ENCODE results near the gene GOLIM4. TPM values are rescaled to one million over a fixed set of nuclear protein-coding genes. Genes with fewer than 3 reads are reported as not detected.
"Not testable (repeated sequence)": the region's sequence is repeated elsewhere in the genome, so short reads cannot be mapped to it uniquely, and the experiment has no call there.

Gene GOLIM4
- total RNA-seq, 1 donor from 2014 or later: 54.0 TPM

DNA sequence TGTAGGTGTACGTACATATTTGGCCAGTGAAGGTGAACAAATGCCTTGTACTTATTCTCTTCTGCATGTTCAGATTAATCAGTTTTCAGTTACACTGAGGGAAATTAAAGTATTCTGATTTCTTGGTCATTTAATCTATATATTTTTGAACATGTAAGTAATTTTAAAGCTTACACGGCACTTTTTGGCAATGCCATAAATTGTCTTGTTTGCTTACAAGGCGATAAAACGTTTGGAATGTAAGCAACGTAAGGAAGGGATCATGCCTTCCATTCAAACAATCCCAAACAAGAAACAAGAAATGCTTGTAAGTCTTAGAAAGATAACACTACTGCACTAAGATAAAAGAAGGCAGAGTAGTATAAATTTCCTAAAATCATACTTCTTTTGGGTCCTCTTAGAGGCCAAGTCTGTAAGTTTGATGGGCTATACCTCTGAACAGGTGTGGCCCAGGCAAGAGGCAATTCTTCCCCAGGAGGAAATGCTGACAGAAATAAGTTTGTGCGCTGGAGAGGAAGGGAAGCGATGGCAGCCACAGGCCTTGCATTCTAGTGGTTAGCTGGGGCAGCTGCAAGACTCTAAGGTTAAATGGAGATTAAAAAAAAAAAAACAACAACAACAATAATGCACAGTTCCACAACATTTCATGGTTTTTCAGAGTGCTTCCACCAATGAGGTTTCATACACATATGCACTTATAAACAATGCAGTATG is 73.8 kb downstream of the GOLIM4 start:
- no peaks in the 10 kb centered on the region for H3K4me1 ChIP-seq
- no peaks in the 10 kb centered on the region for H3K27me3 ChIP-seq (ENCODE audit: low read depth)
- intact Hi-C loops (cut with DNase I): no loop called here
- H3K4me3 ChIP-seq: no peak overlapping the region
- TF ChIP-seq, protein P1, sequence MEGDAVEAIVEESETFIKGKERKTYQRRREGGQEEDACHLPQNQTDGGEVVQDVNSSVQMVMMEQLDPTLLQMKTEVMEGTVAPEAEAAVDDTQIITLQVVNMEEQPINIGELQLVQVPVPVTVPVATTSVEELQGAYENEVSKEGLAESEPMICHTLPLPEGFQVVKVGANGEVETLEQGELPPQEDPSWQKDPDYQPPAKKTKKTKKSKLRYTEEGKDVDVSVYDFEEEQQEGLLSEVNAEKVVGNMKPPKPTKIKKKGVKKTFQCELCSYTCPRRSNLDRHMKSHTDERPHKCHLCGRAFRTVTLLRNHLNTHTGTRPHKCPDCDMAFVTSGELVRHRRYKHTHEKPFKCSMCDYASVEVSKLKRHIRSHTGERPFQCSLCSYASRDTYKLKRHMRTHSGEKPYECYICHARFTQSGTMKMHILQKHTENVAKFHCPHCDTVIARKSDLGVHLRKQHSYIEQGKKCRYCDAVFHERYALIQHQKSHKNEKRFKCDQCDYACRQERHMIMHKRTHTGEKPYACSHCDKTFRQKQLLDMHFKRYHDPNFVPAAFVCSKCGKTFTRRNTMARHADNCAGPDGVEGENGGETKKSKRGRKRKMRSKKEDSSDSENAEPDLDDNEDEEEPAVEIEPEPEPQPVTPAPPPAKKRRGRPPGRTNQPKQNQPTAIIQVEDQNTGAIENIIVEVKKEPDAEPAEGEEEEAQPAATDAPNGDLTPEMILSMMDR (IDR thresholded peaks at IDR 0.05): no peak
- no peak for DNase-seq
- no peak for ATAC-seq
- no peak overlapping the region for H3K27ac ChIP-seq
- no peaks in the 10 kb centered on the region for H3K9me3 ChIP-seq
- H3K36me3 ChIP-seq: peaks cover 89% of the 10 kb centered on the region

DNA sequence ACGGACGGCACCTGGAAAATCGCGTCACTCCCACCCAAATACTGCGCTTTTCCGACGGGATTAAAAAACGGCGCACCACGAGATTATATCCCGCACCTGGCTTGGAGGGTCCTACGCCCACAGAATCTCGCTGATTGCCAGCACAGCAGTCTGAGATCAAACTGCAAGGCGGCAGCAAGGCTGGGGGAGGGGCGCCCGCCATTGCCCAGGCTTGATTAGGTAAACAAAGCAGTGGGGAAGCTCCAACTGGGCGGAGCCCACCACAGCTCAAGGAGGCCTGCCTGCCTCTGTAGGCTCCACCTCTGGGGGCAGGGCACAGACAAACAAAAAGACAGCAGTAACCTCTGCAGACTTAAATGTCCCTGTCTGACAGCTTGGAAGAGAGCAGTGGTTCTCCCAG is 84.4 kb downstream of the GOLIM4 start:
- H3K9me3 ChIP-seq; H3K27ac ChIP-seq; ATAC-seq; H3K27me3 ChIP-seq (ENCODE audit: low read depth); DNase-seq; intact Hi-C loops (cut with DNase I); H3K4me1 ChIP-seq; H3K4me3 ChIP-seq: not testable (repeated sequence)
- H3K36me3 ChIP-seq: peaks cover 21% of the 10 kb centered on the region

DNA sequence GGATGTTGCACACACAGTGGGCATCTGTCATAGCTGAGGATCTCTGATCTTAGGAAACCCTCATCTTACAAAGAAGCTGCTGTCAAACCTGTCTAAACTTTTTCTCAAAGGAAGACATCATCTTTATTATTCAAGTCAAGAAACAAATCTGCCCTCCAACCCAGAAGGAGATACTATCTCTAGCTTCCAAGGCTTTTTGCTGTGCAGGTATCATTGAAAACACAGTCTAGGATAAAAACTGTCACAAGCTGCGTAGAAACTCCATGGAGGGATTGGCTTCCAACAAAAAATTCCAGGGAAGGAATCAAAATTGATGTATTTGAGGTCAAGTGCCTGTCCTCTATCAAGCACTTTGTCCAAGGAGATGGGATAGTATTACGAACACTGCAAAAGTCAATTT is 89.1 kb downstream of the GOLIM4 start:
- TF ChIP-seq, protein P1 (IDR thresholded peaks at IDR 0.05): no peak
- H3K36me3 ChIP-seq: peaks cover 21% of the 10 kb centered on the region
- H3K4me3 ChIP-seq: no peak overlapping the region
- DNase-seq: no peak
- ATAC-seq: no peak
- intact Hi-C loops (cut with DNase I): no loop called here
- H3K27ac ChIP-seq: no peak overlapping the region
- no peaks in the 10 kb centered on the region for H3K27me3 ChIP-seq (ENCODE audit: low read depth)
- H3K9me3 ChIP-seq: no peaks in the 10 kb centered on the region
- H3K4me1 ChIP-seq: no peaks in the 10 kb centered on the region

DNA sequence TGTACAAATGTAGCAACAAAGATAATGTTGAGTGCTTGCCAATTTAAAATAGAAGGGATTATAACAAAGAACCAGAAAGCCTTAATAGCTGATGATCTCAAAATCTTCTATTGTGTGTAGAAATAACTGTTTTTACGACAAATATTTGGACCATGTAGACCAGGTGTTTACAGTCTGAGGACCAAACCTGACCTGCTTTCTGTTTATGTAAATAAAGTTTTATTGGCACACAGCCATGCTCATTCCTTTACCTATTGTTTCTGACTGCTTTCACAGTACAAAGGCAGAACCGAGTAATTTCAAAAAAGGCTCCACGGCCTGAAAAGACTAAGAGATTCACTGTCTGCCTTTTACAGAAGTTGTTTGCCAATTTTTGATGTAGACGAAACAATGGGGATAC is 91.8 kb downstream of the GOLIM4 start:
- intact Hi-C loops (cut with DNase I): no loop called here
- no peaks in the 10 kb centered on the region for H3K27me3 ChIP-seq (ENCODE audit: low read depth)
- no peaks in the 10 kb centered on the region for H3K9me3 ChIP-seq
- H3K36me3 ChIP-seq: peaks cover 4% of the 10 kb centered on the region
- H3K4me3 ChIP-seq: no peak overlapping the region
- ATAC-seq: no peak
- no peak for DNase-seq
- H3K27ac ChIP-seq: no peak overlapping the region
- TF ChIP-seq, protein P1 (IDR thresholded peaks at IDR 0.05): no peak
- no peaks in the 10 kb centered on the region for H3K4me1 ChIP-seq

DNA sequence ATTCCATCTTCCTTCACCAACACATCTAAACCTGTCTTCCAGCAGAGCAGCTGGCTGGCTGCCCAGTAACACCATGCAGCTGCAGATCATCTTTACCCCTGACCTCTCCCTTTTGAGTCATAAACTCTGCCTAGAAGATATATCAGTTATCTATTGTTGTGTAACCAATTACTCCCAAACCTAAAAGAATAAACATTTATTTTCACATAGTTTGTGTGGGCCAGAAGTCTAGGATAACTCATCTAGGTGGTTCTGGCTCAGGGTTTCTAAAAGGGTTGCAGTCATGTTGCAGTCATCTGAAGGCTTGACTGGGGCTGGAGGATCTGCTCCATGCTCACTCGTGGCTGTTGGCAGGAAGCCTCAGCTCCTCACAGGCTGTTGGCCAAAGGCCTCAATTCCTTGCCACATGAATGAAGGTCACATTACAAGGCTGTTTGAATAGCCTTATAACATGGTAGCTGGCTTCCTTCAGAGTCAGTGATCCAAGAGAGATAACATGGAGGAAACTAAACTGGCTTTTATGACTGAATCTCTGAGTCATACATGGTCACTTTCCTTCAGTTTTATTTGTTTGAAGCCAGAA is 92.8 kb downstream of the GOLIM4 start:
- Histone ChIP-seq H3K36me3 (no peaks in the 10 kb centered on the region), H3K4me1 (no peaks in the 10 kb centered on the region), H3K27me3 (ENCODE audit: low read depth) (no peaks in the 10 kb centered on the region), H3K4me3 (no peak overlapping the region), H3K27ac (no peak overlapping the region), H3K9me3 (no peaks in the 10 kb centered on the region)
- ATAC-seq (no peak), DNase-seq (no peak)
- intact Hi-C loops (cut with DNase I): no loop called here
- TF ChIP-seq, protein P1 (IDR thresholded peaks at IDR 0.05): no peak

DNA sequence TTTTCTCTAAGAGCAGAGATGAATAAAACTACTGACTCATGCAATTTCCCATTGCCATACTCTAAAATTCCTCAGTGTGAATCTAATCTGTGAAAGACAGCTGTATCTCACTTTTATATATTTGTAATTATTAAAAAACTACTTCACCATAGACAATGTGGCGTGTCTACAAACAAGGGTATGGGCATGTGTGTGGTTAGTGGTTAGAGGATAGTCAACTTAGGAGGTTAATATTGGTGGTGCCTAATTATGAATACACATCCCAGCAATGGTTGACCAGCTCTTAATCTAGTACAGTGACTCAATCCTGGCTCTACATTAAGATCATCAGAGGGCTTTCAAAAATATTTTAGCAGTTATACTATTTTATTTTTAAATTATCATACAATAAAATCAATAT is 94.5 kb downstream of the GOLIM4 start:
- Histone ChIP-seq H3K4me1 (no peaks in the 10 kb centered on the region), H3K27ac (no peak overlapping the region), H3K36me3 (no peaks in the 10 kb centered on the region), H3K4me3 (no peak overlapping the region), H3K27me3 (ENCODE audit: low read depth) (no peaks in the 10 kb centered on the region), H3K9me3 (no peaks in the 10 kb centered on the region)
- no peak for ATAC-seq
- DNase-seq: no peak
- intact Hi-C loops (cut with DNase I): no loop called here
- TF ChIP-seq, protein P1 (IDR thresholded peaks at IDR 0.05): no peak

All from lower lobe of right lung (tissue), 2 donors.